ENCODE data around the gene VWA3A.
A peak's percentile ranks its signal among the peaks of the same experiment; 100 is the strongest.
"Not testable (repeated sequence)": the region's sequence is repeated elsewhere in the genome, so short reads cannot be mapped to it uniquely, and the experiment has no call there.

The VWA3A gene

GRCh38 chr16:22092143-22092933 lies at the start of gene VWA3A:
Gene VWA3A, plus strand, starts transcription at chr16:22092541. Its CDS starts 97 bp downstream, at chr16:22092638.
- no peak for DNase-seq

GRCh38 chr16:22043882-22044281 lies 48.5 kb upstream of the VWA3A start:
- not testable (repeated sequence) for DNase-seq

DNA sequence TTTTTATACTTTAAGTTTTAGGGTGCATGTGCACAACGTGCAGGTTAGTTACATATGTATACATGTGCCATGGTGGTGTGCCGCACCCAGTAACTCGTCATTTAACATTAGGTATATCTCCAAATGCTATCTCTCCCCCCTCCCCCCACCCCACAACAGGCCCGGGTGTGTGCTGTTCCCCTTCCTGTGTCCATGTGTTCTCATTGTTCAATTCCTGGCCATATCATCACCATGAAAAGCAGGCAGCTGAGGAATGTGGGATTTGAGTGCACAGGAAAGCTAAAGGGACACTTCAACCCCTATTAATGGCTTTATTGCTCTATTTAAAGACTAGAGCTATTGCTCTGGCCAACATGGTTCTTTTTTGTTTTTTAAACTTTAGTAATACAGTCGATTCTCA lies 46.5 kb upstream of the VWA3A start:
- DNase-seq, result not testable (repeated sequence)

- DNase-seq, result no peak
These were observed 41.4 kb upstream of the VWA3A start for GRCh38 chr16:22050963-22051362.

DNA sequence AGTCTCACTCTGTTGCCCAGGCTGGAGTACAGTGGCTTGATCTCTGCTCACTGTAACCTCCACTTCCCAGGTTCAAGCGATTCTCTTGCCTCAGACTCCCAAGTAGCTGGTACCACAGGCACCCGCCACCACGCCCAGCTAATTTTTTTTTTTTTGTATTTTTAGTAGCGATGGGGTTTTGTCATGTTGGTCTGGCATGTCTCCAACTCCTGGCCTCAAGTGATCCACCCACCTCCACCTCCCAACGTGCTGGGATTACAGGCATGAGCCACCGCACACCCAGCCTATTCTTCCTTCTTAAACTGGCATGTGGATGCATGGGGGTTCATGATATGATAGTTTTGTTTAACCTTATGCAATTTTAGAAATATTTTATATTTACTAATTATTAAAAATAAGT lies 39.4 kb upstream of the VWA3A start:
- DNase-seq, result no peak

- no peak for DNase-seq
These were observed 38.4 kb upstream of the VWA3A start for GRCh38 chr16:22053921-22054341.

GRCh38 chr16:22054847-22055590 lies 37.3 kb upstream of the VWA3A start:
- DNase-seq, result no peak

- DNase-seq, result no peak
These were observed 36.5 kb upstream of the VWA3A start for GRCh38 chr16:22055881-22056280.

GRCh38 chr16:22063888-22064467 lies 28.4 kb upstream of the VWA3A start:
- DNase-seq, result no peak

- no peak for DNase-seq
These were observed 27.1 kb upstream of the VWA3A start for GRCh38 chr16:22065252-22065651.

DNA sequence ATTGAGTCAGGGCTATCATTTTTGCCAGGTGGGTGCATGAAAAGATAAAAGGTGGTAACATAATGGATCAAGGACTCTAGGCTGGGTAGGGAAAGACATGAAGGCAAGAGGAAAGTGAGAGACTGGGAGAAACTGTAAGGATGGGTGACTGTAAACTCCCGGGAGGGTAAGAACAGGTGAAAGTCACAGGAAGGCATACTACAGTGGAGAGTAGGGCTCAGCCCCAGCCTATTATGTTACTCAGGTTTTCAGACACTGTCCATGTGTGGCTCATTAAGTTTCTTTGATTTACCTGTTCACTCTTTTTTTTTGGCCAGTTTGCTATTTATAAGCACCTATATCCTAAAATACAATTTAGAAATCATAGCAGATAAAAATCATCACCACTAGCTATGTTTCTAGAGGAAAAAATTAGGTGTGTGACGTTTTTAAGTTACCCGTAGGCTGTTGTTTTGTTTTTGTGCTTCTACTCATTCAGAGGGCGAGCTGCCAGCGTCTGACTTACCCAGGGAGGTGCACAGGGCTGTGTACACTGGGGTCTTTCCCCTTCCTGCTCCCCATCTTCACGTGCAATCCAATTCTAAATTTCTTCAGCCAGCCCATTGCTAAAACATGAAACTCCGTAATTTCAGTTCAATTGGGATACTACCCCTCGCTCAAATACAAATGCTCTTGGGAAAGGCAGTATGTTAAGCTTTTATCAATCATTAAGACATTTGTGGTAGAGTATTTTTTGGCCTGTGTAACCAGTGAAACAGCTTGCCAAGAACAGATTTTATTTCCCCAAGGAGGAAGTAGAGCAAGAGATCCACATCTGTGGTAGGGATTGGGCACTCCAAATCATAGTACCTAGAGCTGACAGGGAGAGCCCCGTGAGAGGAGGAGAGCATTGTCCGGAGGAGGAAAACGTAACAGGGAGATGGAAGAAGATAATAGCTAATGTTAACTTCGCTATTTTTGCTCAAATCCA lies 21.7 kb upstream of the VWA3A start:
- no peak for DNase-seq

GRCh38 chr16:22071331-22071910 lies 20.9 kb upstream of the VWA3A start:
- peak in 1 of 2 experiments; percentile 22 for DNase-seq

DNA sequence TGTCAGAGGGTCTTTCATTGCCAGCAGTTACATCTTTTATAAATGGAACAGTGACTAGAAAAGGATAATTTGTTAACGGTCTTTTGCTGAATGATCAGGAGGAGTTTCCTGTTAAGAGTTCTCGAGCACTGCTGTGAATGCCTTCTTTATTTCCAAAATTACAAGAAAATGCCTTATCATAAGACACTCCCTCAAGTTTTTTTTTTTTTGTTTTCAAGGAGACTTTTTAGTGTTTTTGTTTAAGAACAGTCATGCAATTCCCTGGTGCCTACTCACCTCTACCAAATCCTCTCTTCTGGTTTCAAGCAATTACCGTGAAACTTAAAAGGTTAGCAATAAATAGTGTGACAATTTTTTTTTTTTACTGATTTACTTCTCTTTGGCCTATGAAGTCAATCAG lies 19.0 kb upstream of the VWA3A start:
- no peak for DNase-seq

DNA sequence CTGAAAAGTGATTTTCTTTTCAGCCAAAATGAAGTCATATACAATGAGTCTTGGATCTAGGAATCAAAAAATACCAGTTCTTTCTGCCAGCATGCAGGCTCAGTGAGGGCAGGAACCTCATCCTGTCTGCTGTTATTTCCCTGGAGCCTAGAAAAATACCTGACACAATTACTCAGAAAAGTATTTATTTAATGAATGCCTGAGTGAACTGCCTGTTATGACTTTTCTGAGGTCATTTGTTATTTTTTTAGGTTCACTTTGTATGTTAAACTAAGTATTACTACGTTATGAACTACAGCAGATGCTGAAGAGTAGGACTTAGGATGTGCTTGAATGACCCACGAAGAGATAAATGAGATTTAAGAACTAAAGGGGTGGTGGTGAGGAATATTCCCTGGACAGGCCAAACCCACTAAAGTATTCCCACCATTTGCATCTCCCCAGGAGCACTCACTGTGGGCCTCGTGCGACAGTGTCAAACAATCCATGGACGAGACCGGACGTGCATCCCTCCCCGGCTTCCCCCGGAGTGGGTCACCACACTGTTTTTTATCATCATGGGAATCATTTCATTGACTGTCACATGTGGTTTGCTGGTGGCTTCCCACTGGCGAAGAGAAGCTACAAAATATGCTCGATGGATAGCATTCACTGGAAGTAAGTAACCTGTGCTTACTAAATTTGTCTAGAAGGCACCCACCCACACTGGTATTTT lies 17.1 kb upstream of the VWA3A start:
- no peak for DNase-seq

DNA sequence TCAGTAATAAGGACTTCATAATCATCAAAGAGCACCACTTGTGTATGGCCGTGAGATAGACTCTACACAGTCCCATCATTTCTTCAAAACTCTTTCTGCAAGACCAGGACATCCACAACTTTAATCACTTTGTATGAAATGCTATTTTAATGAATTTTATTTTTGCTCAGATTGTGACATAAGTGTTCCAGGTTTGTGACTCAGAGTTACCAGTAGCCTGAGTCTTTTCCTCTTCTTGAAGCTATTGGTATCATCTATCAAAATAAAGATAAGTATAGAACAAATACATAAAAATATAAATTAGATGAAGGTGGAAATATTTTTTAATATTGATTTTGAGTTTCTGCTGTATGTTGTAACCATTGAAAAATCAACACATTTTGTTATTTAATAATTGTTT lies 16.6 kb upstream of the VWA3A start:
- DNase-seq, result no peak

GRCh38 chr16:22077700-22078313 lies 14.5 kb upstream of the VWA3A start:
- DNase-seq, result peak; percentile 20 to 46

DNA sequence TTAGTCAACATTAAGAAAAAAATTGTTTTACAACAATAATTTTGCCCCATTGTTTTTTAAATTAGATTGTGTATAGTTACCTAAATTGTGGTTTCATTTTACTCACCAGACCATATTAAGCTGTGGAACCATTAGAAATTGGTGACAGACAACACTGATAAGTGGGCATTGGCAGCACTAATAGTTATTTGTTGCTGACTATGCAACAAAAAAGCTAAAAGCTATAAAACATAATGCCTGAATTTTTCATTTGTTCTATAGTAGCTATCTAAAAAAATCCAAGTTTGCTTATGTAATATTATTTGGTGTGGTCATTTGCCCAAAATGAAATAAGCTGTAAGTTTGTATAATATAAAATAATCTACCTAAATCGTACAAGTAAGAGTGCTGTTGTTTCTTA lies 13.7 kb upstream of the VWA3A start:
- no peak for DNase-seq

GRCh38 chr16:22081050-22081449 lies 11.3 kb upstream of the VWA3A start:
- DNase-seq, result no peak

DNA sequence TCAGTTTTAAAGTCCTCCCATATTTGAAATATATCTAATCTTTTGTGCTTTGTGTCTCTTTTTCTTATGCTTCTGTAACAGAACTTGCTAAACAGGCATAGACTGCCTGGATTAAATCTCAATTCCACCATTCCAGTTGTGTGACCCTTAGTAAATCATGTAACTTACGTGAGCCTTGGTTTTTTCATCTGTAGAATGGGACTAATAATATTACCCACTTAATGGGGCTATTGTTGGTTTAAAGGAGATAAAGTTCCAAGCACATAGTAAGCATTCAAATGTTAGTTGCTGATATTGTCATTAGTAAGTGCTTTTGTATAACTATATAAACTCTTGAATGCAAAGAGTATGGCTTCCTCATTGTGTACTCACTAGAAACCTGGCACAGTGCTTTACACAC lies 5.9 kb upstream of the VWA3A start:
- no peak for DNase-seq

GRCh38 chr16:22088642-22089041 lies 3.7 kb upstream of the VWA3A start:
- DNase-seq, result no peak

DNA sequence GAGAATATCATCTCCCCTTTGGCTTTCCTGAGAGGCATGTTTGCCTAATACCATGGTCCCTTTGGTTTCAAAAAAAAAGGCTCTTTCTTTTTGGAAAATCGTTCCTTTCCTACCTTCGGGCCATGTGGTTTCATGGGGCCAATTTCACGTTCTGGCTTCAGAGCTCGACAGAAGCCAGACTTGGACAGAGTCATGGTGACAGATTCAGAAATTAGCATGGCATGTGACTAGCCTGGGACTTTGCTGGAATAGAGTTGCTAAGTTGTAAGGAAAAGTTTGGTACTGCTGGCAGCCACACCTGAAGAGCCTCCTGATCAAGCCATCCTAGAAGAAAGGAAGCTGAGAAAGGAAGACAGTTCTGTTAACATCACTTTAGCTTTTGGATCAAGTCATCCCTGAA lies 2.4 kb upstream of the VWA3A start:
- DNase-seq, result no peak
